CD4-positive, alpha-beta T cell (primary cell): ENCODE measurements around the gene COX7A2L. TPM values are rescaled to one million over a fixed set of nuclear protein-coding genes. Genes with fewer than 3 reads are reported as not detected.

Experiments used
- ATAC-seq: fragments of 200-7000 bp; cut with Tn5 transposase; one replicate; pipeline ENCODE4 v1.10.0; 2022; ENCODE audit warnings: mild to moderate bottlenecking; ENCODE audit not compliant: poor library complexity
- CTCF ChIA-PET: fragments of 350-600 bp; sonication (Branson Sonifier 250); formaldehyde crosslinking; loops from one replicate; lab custom pipeline; 2021; ENCODE audit warnings: antibody characterized with exemption, inconsistent platforms; lab: Charles Lee
- POLR2A ChIA-PET: fragments of 350-600 bp; sonication (Branson Sonifier 250); formaldehyde crosslinking; loops from one replicate; lab custom pipeline; 2021; ENCODE audit warnings: antibody characterized with exemption, inconsistent platforms; lab: Charles Lee
- DNase-seq, 14 experiments: peaks; one replicate each; pipeline ENCODE4 v3.0.0-alpha.2; 2013 to 2020; ENCODE audit warnings: mixed read lengths in 2 of 14
- H3K27ac ChIP-seq, 2 donors: one replicate each; pipeline versions ENCODE4 v1.5.1 to v1.7.0; 2013; ENCODE audit warnings: low read length in 2 of 2, low read depth in 1 of 2, mild to moderate bottlenecking in 1 of 2
- H3K27me3 ChIP-seq, 2 experiments: 1 replicate in 1 of 2; 2 replicates in 1 of 2; pipeline versions ENCODE4 v1.6.1 to v1.7.0; 2013; ENCODE audit warnings: low read length in 2 of 2, control low read depth in 1 of 2, mild to moderate bottlenecking in 1 of 2, moderate library complexity in 1 of 2; ENCODE audit not compliant: insufficient read depth in 2 of 2, control insufficient read depth in 1 of 2
- H3K36me3 ChIP-seq: one replicate; pipeline ENCODE4 v1.6.1; 2013; ENCODE audit warnings: low read length, control low read depth; ENCODE audit not compliant: insufficient read depth
- H3K4me1 ChIP-seq: one replicate; pipeline ENCODE4 v1.6.1; 2013; ENCODE audit warnings: low read length, control low read depth; ENCODE audit not compliant: insufficient read depth
- H3K4me3 ChIP-seq: one replicate; pipeline ENCODE4 v1.5.1; 2013; ENCODE audit warnings: mild to moderate bottlenecking, low read length, moderate library complexity
- H3K9me3 ChIP-seq, 2 experiments: 1 replicate in 1 of 2; 2 replicates in 1 of 2; pipeline versions ENCODE4 v1.6.1 to v1.7.0; 2013; ENCODE audit warnings: low read length in 2 of 2, mild to moderate bottlenecking in 2 of 2, control low read depth in 1 of 2, moderate library complexity in 1 of 2; ENCODE audit not compliant: control insufficient read depth in 1 of 2, insufficient read depth in 1 of 2
- H3K27ac Mint-ChIP-seq: one replicate; pipeline ENCODE4 v1.8.0; 2020; ENCODE audit warnings: mixed read lengths
- H3K27me3 Mint-ChIP-seq: one replicate; pipeline ENCODE4 v1.8.0; 2021; ENCODE audit warnings: mixed read lengths
- H3K36me3 Mint-ChIP-seq: one replicate; pipeline ENCODE4 v1.8.0; 2021; ENCODE audit warnings: low read depth, mixed read lengths
- H3K4me1 Mint-ChIP-seq: one replicate; pipeline ENCODE4 v1.8.0; 2021; ENCODE audit warnings: low read depth, mixed read lengths
- H3K4me3 Mint-ChIP-seq: one replicate; pipeline ENCODE4 v1.8.0; 2020; ENCODE audit warnings: mild to moderate bottlenecking, mixed read lengths
- H3K9me3 Mint-ChIP-seq: one replicate; pipeline ENCODE4 v1.8.0; 2020; ENCODE audit warnings: mixed read lengths
- intact Hi-C, 2 experiments: fragments of 100-400 bp; cut with DNase I in 1 of 2; cut with micrococcal nuclease in 1 of 2; formaldehyde crosslinking; loops; one replicate each; pipeline versions ENCODE4 v1.15.1 to v1.9.0; 2023 to 2025; cut with DNase I, micrococcal nuclease
- total RNA-seq, 174 experiments: library from RNA in 2 of 174; stranded (reverse) in 2 of 174; gene quantifications; one replicate each; pipeline ENCODE4 v1.2.3 and lab custom pipeline; 2021 to 2026
- TF ChIP-seq, protein P1 (sequence below): fragments of 200-600 bp; IDR thresholded peaks from one replicate; pipeline ENCODE4 v1.8.0; 2022; ENCODE audit warnings: antibody characterized with exemption, mild to moderate bottlenecking

COX7A2L gene
- total RNA-seq, 2 experiments from 2014 or later, result 51.3 to 57.3 TPM

DNA sequence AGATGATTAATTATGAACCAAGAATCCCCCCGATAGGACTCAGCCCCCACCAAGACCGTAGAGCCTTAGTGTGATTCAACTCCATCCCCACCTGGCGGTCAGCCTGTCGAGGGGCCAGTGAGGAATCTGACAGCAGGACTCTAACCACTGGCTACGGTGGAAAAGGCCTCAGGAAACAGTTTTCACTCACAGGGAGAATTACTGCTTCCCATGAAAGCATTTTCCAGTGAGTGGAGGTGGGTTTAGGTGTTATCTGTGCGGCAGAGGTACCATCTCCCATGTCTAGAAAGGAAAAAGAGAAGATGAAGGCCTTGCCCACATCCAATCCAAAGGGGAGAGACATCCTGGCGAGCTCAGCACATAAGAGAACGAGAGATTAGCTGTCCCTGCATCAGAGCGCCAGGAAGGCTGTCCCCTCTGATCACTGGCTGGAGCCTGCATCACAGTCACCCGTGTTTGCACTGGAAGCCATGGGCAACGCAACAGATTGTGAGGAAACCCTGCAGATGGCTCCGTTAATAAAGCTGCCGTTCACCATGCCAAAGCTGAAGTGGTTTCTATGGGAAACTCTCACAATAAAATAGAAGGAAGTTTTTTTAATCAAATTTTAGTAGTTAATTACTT lies 22.3 kb downstream of the COX7A2L start:
- intact Hi-C loops, result loop anchor here in 1 of 2 experiments (5.0 kb wide), 1 partner anchor 1184 kb away; no protein-coding TSS in a partner anchor

DNA sequence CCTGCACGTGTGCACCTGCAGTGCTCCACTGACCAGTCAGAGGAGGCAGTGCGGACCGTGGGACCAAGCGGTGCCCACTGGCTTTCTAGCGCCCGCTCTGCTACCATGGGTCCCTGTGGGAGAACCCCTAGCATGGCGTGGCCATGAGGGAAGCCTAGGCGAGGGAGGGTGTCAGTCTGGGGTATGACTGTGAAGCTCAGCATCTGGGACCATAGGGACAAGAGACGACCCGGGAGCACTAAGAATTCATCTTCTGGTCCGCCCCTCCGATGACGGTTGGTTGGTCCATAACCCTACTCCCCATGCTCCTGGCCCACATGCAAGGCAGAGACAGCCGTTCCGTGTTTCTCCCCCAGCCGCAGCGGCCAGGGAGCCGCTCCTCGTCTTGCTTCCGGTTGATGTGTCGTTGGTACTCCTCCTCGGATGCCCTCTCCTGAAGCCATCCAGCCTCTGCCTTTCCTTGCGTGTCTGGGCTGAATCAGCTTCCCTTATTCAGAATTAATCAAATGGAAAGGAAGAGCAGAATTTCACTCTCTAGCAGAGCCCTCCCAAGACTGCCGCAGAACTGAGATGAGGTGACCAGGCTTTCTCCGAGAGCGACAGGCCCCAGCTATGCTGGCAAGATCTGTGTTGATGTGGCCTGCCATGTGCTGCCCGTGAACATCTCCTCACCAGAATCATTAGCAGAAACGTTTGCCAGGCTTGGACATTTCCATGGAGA lies 23.0 kb downstream of the COX7A2L start:
- no peak for ATAC-seq
- ChIA-PET CTCF (no interaction called here), POLR2A (no interaction called here)

More for the DNA sequence above, 22.3 kb downstream of the COX7A2L start:
- no peak overlapping the region for H3K27ac Mint-ChIP-seq
- Histone ChIP-seq H3K4me1 (peaks cover 16% of the 10 kb centered on the region), H3K9me3 (peaks cover 0 to 28% of the 10 kb centered on the region in 2 experiments), H3K27me3 (no peaks in the 10 kb centered on the region), H3K27ac (no peak overlapping the region), H3K36me3 (peaks cover 36% of the 10 kb centered on the region), H3K4me3 (no peak overlapping the region)
- H3K27me3 Mint-ChIP-seq, result no peaks in the 10 kb centered on the region
- ATAC-seq (no peak), DNase-seq (no peak)
- TF ChIP-seq, protein P1, sequence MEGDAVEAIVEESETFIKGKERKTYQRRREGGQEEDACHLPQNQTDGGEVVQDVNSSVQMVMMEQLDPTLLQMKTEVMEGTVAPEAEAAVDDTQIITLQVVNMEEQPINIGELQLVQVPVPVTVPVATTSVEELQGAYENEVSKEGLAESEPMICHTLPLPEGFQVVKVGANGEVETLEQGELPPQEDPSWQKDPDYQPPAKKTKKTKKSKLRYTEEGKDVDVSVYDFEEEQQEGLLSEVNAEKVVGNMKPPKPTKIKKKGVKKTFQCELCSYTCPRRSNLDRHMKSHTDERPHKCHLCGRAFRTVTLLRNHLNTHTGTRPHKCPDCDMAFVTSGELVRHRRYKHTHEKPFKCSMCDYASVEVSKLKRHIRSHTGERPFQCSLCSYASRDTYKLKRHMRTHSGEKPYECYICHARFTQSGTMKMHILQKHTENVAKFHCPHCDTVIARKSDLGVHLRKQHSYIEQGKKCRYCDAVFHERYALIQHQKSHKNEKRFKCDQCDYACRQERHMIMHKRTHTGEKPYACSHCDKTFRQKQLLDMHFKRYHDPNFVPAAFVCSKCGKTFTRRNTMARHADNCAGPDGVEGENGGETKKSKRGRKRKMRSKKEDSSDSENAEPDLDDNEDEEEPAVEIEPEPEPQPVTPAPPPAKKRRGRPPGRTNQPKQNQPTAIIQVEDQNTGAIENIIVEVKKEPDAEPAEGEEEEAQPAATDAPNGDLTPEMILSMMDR, result no peak
- H3K4me1 Mint-ChIP-seq, result peaks cover 29% of the 10 kb centered on the region
- ChIA-PET CTCF (no interaction called here), POLR2A (no interaction called here)
- no peak overlapping the region for H3K4me3 Mint-ChIP-seq
- peaks cover 90% of the 10 kb centered on the region for H3K36me3 Mint-ChIP-seq
- peaks cover 7% of the 10 kb centered on the region for H3K9me3 Mint-ChIP-seq

DNA sequence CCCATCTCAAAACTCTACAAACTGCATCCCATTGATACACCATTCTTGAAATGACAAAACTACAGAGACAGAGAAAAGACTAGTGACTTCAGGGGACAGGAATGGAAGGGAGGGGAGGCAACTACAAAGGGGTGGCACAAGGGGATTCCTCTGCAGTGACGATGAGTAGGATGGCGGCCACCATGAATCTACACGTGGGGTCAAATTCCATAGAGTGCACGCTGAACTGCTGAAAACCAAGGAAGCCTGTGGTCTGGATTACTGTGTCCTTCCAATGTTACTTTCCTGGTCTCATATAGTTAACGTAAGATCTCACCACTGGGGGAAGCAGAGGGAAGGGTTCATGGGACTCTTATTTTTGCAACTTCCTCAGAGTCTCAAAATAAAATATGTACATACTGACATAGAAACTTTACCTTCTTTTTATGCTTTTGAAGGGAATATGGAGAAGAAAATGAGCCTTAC lies 23.6 kb downstream of the COX7A2L start:
- H3K36me3 ChIP-seq, result peaks cover 49% of the 10 kb centered on the region
- Mint-ChIP-seq H3K36me3 (peaks cover 93% of the 10 kb centered on the region), H3K9me3 (peaks cover 7% of the 10 kb centered on the region), H3K4me3 (no peak overlapping the region), H3K27ac (peak overlapping the region; percentile 36), H3K4me1 (peaks cover 18% of the 10 kb centered on the region), H3K27me3 (no peaks in the 10 kb centered on the region)
- peaks cover 11% of the 10 kb centered on the region for H3K4me1 ChIP-seq
- no peak overlapping the region for H3K27ac ChIP-seq
- DNase-seq (no peak), ATAC-seq (no peak)
- CTCF ChIA-PET, result no interaction called here
- TF ChIP-seq, protein P1, result no peak
- intact Hi-C loops, result loop anchor here in 1 of 2 experiments (5.0 kb wide), 1 partner anchor 1185 kb away; no protein-coding TSS in a partner anchor
- POLR2A ChIA-PET, result no interaction called here
- no peak overlapping the region for H3K4me3 ChIP-seq
- H3K9me3 ChIP-seq, result peaks cover 0 to 28% of the 10 kb centered on the region in 2 experiments
- H3K27me3 ChIP-seq, result no peaks in the 10 kb centered on the region

More for the DNA sequence above, 23.0 kb downstream of the COX7A2L start:
- Histone ChIP-seq H3K4me1 (peaks cover 16% of the 10 kb centered on the region), H3K9me3 (peaks cover 0 to 28% of the 10 kb centered on the region in 2 experiments), H3K4me3 (no peak overlapping the region), H3K27ac (no peak overlapping the region), H3K27me3 (no peaks in the 10 kb centered on the region), H3K36me3 (peaks cover 42% of the 10 kb centered on the region)
- Mint-ChIP-seq H3K4me3 (no peak overlapping the region), H3K27me3 (no peaks in the 10 kb centered on the region), H3K27ac (peak overlapping the region; percentile 36), H3K9me3 (peaks cover 7% of the 10 kb centered on the region), H3K4me1 (peaks cover 22% of the 10 kb centered on the region), H3K36me3 (peaks cover 90% of the 10 kb centered on the region)
- TF ChIP-seq, protein P1, result no peak
- DNase-seq, result no peak
- intact Hi-C loops, result loop anchor here in 1 of 2 experiments (5.0 kb wide), 1 partner anchor 1184 kb away; no protein-coding TSS in a partner anchor
